Measurements from ENCODE around the gene ARMC2. TPM values are rescaled to one million over a fixed set of nuclear protein-coding genes. Genes with fewer than 3 reads are reported as not detected.
A peak's percentile ranks its signal among the peaks of the same experiment; 100 is the strongest.

The ARMC2 gene
- total RNA-seq, 2 experiments from 2014 or later = 4.4 to 7.9 TPM

GRCh38 chr6:108895571-108895970 is 47.3 kb downstream of the ARMC2 start:
- H3K4me3 Mint-ChIP-seq = peak overlapping the region; percentile 35
- H3K4me1 Mint-ChIP-seq (ENCODE audit: low read depth) = peaks cover 31% of the 10 kb centered on the region
- POLR2A ChIA-PET = no interaction called here
- H3K9me3 Mint-ChIP-seq = no peaks in the 10 kb centered on the region
- no peak for DNase-seq
- CTCF ChIA-PET = interaction anchor here (1.0 to 5.1 kb wide), 2 partner anchors 177 to 354 kb away, joined by 7 to 59 read pairs; no protein-coding TSS in a partner anchor
- intact Hi-C loops (cut with micrococcal nuclease) = loop anchor here (5.0 kb wide), 1 partner anchor 177 kb away; no protein-coding TSS in a partner anchor
- peak overlapping the region; percentile 39 for H3K27ac Mint-ChIP-seq
- H3K27me3 Mint-ChIP-seq = no peaks in the 10 kb centered on the region
- H3K36me3 Mint-ChIP-seq = no peaks in the 10 kb centered on the region

- Mint-ChIP-seq H3K4me3 (no peak overlapping the region), H3K4me1 (ENCODE audit: low read depth) (peaks cover 33% of the 10 kb centered on the region), H3K9me3 (no peaks in the 10 kb centered on the region), H3K36me3 (no peaks in the 10 kb centered on the region), H3K27ac (peak overlapping the region; percentile 56), H3K27me3 (no peaks in the 10 kb centered on the region)
- CTCF ChIA-PET = interaction anchor here (0.6 to 5.1 kb wide), 4 partner anchors 12 to 355 kb away, joined by 3 to 59 read pairs (median 6); no protein-coding TSS in a partner anchor
- POLR2A ChIA-PET = no interaction called here
- no peak for DNase-seq
- intact Hi-C loops (cut with micrococcal nuclease) = loop anchor here (1.0 to 5.0 kb wide), 3 partner anchors 13 to 176 kb away; no protein-coding TSS in a partner anchor
Observed at GRCh38 chr6:108896111-108896661, 48.0 kb downstream of the ARMC2 start.

- ChIA-PET POLR2A (no interaction called here), CTCF (interaction anchor here (1.4 kb wide), 1 partner anchor 355 kb away, joined by 4 read pairs; no protein-coding TSS in a partner anchor)
- H3K4me3 Mint-ChIP-seq = no peak overlapping the region
- peaks cover 40% of the 10 kb centered on the region for H3K4me1 Mint-ChIP-seq (ENCODE audit: low read depth)
- DNase-seq = no peak
- H3K27me3 Mint-ChIP-seq = no peaks in the 10 kb centered on the region
- H3K36me3 Mint-ChIP-seq = no peaks in the 10 kb centered on the region
- intact Hi-C loops (cut with micrococcal nuclease) = loop anchor here (2.0 to 5.0 kb wide), 2 partner anchors 23 to 175 kb away; no protein-coding TSS in a partner anchor
- H3K9me3 Mint-ChIP-seq = no peaks in the 10 kb centered on the region
- H3K27ac Mint-ChIP-seq = no peak overlapping the region
Observed at GRCh38 chr6:108897371-108897770, 49.1 kb downstream of the ARMC2 start.

DNA sequence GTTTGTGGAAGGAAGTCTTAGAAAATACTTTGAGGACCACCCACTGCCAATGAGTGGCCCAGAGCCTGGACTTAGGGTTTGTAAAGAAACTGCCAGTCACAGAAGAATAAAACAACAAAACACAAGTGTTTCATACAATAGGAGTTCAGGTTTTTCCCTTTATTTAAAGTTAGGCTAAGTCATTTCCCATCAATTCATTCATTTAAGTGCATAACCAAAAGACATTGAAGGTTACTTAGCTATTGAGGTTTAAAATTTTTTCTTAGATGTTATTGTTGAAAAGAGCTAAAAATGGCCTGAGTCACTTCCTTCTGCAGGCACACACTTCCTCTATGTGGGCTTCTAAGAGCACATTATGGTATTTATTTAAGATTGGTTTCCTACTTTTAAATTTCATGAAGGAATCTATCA is 54.2 kb downstream of the ARMC2 start:
- intact Hi-C loops (cut with micrococcal nuclease) = loop anchor here (2.0 kb wide), 1 partner anchor 18 kb away; no protein-coding TSS in a partner anchor
- Mint-ChIP-seq H3K36me3 (no peaks in the 10 kb centered on the region), H3K4me1 (ENCODE audit: low read depth) (peaks cover 27% of the 10 kb centered on the region), H3K27ac (peak overlapping the region; percentile 62), H3K9me3 (no peaks in the 10 kb centered on the region), H3K27me3 (no peaks in the 10 kb centered on the region), H3K4me3 (no peak overlapping the region)
- POLR2A ChIA-PET = interaction anchor here (0.6 kb wide), 1 partner anchor 19 kb away, joined by 4 read pairs; no protein-coding TSS in a partner anchor
- CTCF ChIA-PET = interaction anchor here (0.6 to 1.6 kb wide), 3 partner anchors 9 to 360 kb away, joined by 3 to 5 read pairs (median 4); no protein-coding TSS in a partner anchor
- DNase-seq = no peak

DNA sequence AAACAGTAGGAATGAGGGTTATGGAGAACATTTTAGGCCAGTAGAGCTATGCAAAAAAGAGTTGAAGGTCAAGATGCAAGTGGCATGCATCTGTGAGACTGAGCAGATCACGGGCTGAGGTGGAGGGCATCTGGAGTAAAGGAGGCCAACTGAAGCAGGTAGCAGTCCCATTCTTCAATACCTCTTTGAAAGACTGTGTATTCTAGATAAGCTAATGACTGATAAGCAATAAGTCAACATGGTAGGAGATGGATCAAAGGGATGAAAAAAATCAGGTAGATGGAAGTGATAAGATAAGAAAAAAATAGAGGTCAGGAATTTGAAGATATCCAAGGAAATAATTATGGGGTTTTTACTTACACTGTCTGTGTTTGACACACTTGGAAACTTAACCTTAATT is 55.6 kb downstream of the ARMC2 start:
- ChIA-PET POLR2A (no interaction called here), CTCF (interaction anchor here (2.7 kb wide), 1 partner anchor 362 kb away, joined by 7 read pairs; no protein-coding TSS in a partner anchor)
- intact Hi-C loops (cut with micrococcal nuclease) = loop anchor here (2.0 kb wide), 1 partner anchor 17 kb away; no protein-coding TSS in a partner anchor
- Mint-ChIP-seq H3K27me3 (no peaks in the 10 kb centered on the region), H3K4me1 (ENCODE audit: low read depth) (peaks cover 23% of the 10 kb centered on the region), H3K36me3 (no peaks in the 10 kb centered on the region), H3K9me3 (no peaks in the 10 kb centered on the region), H3K4me3 (no peak overlapping the region), H3K27ac (no peak overlapping the region)
- no peak for DNase-seq

DNA sequence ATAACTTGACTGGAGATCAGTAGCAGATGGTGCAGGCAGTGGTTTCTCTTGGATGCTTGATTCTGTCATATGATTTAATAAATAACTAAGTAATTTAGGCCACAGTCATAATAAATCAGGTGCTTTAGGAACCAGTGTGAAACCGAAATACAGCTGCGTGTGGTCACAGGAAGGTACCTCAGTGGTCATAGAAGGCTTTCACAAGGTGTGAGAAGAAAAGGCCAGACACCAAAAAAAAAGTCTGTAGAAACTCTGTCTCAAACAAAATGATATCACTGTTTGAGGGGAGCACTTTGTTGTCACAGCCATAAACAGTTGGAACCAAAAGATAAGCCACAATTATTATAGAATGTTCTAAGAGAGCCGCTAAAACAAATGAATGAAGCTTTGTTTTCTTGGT is 56.5 kb downstream of the ARMC2 start:
- no peak overlapping the region for H3K27ac Mint-ChIP-seq
- H3K4me1 Mint-ChIP-seq (ENCODE audit: low read depth) = peaks cover 23% of the 10 kb centered on the region
- H3K9me3 Mint-ChIP-seq = no peaks in the 10 kb centered on the region
- no peaks in the 10 kb centered on the region for H3K36me3 Mint-ChIP-seq
- intact Hi-C loops (cut with micrococcal nuclease) = no loop called here
- no peaks in the 10 kb centered on the region for H3K27me3 Mint-ChIP-seq
- no peak for DNase-seq
- CTCF ChIA-PET = interaction anchor here (1.1 to 2.7 kb wide), 3 partner anchors 10 to 363 kb away, joined by 3 to 7 read pairs (median 6); no protein-coding TSS in a partner anchor
- POLR2A ChIA-PET = interaction anchor here (0.6 kb wide), 1 partner anchor 131 kb away, joined by 3 read pairs; no protein-coding TSS in a partner anchor
- H3K4me3 Mint-ChIP-seq = no peak overlapping the region

- no peaks in the 10 kb centered on the region for H3K4me1 Mint-ChIP-seq (ENCODE audit: low read depth)
- H3K4me3 Mint-ChIP-seq = no peak overlapping the region
- H3K27me3 Mint-ChIP-seq = no peaks in the 10 kb centered on the region
- no peak overlapping the region for H3K27ac Mint-ChIP-seq
- intact Hi-C loops (cut with micrococcal nuclease) = loop anchor here (1.0 kb wide), 1 partner anchor 159 kb away; no protein-coding TSS in a partner anchor
- DNase-seq = peak; percentile 66
- CTCF ChIA-PET = interaction anchor here (0.6 to 5.7 kb wide), 11 partner anchors 9 to 348 kb away, joined by 3 to 39 read pairs (median 4); partner anchors contain the start of gene SESN1
- POLR2A ChIA-PET = no interaction called here
- no peaks in the 10 kb centered on the region for H3K9me3 Mint-ChIP-seq
- H3K36me3 Mint-ChIP-seq = no peaks in the 10 kb centered on the region
Observed at GRCh38 chr6:108914235-108915022, 66.2 kb downstream of the ARMC2 start.

- ChIA-PET POLR2A (no interaction called here), CTCF (interaction anchor here (0.6 to 5.7 kb wide), 9 partner anchors 9 to 349 kb away, joined by 3 to 39 read pairs (median 3); partner anchors contain the start of gene SESN1)
- Mint-ChIP-seq H3K27me3 (no peaks in the 10 kb centered on the region), H3K4me1 (ENCODE audit: low read depth) (peaks cover under 1% of the 10 kb centered on the region), H3K36me3 (no peaks in the 10 kb centered on the region), H3K27ac (no peak overlapping the region), H3K4me3 (no peak overlapping the region), H3K9me3 (no peaks in the 10 kb centered on the region)
- intact Hi-C loops (cut with micrococcal nuclease) = no loop called here
- DNase-seq = no peak
Observed at GRCh38 chr6:108915258-108915657, 67.0 kb downstream of the ARMC2 start.

DNA sequence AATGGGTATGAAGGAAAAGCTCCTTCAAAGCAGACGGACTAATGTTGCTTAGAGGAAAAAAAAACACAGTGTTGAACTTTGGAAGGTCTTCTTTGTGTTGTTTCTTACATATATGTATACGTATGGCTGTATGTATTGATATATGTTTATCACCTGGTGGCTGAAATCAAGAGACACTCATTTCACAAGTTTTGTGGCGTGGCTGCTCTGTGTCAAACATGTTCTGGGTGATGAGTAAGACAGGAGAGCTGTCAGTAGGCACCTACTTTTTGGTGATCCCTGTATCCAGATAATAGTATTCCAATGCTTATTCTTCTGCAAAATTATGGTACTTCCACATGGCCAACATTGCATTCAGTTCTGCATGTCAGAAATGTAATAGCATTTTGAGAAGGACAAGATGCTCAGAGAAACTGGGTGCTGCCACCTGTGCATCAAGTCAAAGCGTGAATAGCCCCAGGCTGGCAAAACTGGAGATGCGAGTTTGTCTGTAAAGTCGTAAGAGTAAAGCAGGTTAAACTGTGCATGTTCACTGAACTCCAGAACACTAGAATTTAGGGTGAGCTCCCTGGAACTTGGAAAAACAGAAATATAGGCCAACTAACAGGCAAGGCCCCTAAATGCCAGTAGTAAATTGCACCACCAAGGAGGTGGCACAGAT is 67.9 kb downstream of the ARMC2 start:
- no peaks in the 10 kb centered on the region for H3K9me3 Mint-ChIP-seq
- ChIA-PET POLR2A (no interaction called here), CTCF (interaction anchor here (0.8 to 5.7 kb wide), 6 partner anchors 8 to 157 kb away, joined by 3 to 39 read pairs (median 4); no protein-coding TSS in a partner anchor)
- DNase-seq = peak; percentile 26
- intact Hi-C loops (cut with micrococcal nuclease) = no loop called here
- H3K36me3 Mint-ChIP-seq = no peaks in the 10 kb centered on the region
- peaks cover 9% of the 10 kb centered on the region for H3K4me1 Mint-ChIP-seq (ENCODE audit: low read depth)
- no peak overlapping the region for H3K4me3 Mint-ChIP-seq
- no peak overlapping the region for H3K27ac Mint-ChIP-seq
- no peaks in the 10 kb centered on the region for H3K27me3 Mint-ChIP-seq

- Mint-ChIP-seq H3K36me3 (peaks cover 6% of the 10 kb centered on the region), H3K27me3 (peaks cover 4% of the 10 kb centered on the region), H3K4me3 (no peak overlapping the region), H3K9me3 (no peaks in the 10 kb centered on the region), H3K4me1 (ENCODE audit: low read depth) (peaks cover 31% of the 10 kb centered on the region), H3K27ac (no peak overlapping the region)
- POLR2A ChIA-PET = interaction anchor here (1.0 to 2.2 kb wide), 5 partner anchors 46 to 462 kb away, joined by 3 to 15 read pairs (median 6); partner anchors contain the start of gene CD164
- no peak for DNase-seq
- intact Hi-C loops (cut with micrococcal nuclease) = loop anchor here (1.0 to 5.0 kb wide), 7 partner anchors 18 to 253 kb away; no protein-coding TSS in a partner anchor
- CTCF ChIA-PET = interaction anchor here (0.7 to 3.1 kb wide), 11 partner anchors 9 to 153 kb away, joined by 3 to 16 read pairs (median 4); no protein-coding TSS in a partner anchor
Observed at GRCh38 chr6:108920751-108921150, 72.5 kb downstream of the ARMC2 start.
